Measurements from ENCODE around the gene CCSER1. TPM values are rescaled to one million over a fixed set of nuclear protein-coding genes. Genes with fewer than 3 reads are reported as not detected.
A peak's percentile ranks its signal among the peaks of the same experiment; 100 is the strongest.

CCSER1 gene
- total RNA-seq, 2 donors from 2014 or later = 11.8 to 12.5 TPM

DNA sequence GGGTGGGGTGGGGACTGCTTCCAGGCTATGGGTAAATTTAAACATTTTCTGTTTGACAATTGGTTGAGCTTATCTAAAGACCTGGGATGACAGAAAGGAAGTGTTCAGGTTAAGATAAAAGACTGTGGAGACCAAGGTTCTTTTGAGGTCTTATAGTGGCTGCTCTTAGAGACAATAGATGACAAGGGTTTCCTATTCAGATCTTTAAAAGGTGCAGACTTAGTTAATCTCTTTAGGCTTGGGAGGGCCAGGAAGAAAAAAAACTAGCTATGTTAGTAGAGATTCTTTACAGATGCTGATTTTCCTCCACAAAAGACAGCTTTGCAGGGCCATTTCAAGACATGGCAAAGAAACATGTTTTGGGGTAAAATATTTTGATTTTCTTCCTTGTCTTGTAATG lies 972.5 kb downstream of the CCSER1 start:
- Histone ChIP-seq H3K27ac (no peak overlapping the region), H3K36me3 (no peaks in the 10 kb centered on the region), H3K9me3 (peaks cover 0 to 14% of the 10 kb centered on the region in 2 donors), H3K4me1 (no peaks in the 10 kb centered on the region), H3K27me3 (no peaks in the 10 kb centered on the region), H3K4me3 (no peak overlapping the region)
- DNase-seq (ENCODE audit: low spot score) = no peak
- TF ChIP-seq, protein P1, sequence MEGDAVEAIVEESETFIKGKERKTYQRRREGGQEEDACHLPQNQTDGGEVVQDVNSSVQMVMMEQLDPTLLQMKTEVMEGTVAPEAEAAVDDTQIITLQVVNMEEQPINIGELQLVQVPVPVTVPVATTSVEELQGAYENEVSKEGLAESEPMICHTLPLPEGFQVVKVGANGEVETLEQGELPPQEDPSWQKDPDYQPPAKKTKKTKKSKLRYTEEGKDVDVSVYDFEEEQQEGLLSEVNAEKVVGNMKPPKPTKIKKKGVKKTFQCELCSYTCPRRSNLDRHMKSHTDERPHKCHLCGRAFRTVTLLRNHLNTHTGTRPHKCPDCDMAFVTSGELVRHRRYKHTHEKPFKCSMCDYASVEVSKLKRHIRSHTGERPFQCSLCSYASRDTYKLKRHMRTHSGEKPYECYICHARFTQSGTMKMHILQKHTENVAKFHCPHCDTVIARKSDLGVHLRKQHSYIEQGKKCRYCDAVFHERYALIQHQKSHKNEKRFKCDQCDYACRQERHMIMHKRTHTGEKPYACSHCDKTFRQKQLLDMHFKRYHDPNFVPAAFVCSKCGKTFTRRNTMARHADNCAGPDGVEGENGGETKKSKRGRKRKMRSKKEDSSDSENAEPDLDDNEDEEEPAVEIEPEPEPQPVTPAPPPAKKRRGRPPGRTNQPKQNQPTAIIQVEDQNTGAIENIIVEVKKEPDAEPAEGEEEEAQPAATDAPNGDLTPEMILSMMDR (IDR thresholded peaks at IDR 0.05) = no peak

- peaks cover 0 to 8% of the 10 kb centered on the region in 2 donors for H3K9me3 ChIP-seq
- no peaks in the 10 kb centered on the region for H3K36me3 ChIP-seq
- DNase-seq (ENCODE audit: low spot score) = no peak
- no peak overlapping the region for H3K27ac ChIP-seq
- no peaks in the 10 kb centered on the region for H3K4me1 ChIP-seq
- no peaks in the 10 kb centered on the region for H3K27me3 ChIP-seq
- TF ChIP-seq, protein P1 (IDR thresholded peaks at IDR 0.05) = no peak
- H3K4me3 ChIP-seq = no peak overlapping the region
Observed at GRCh38 chr4:91108751-91109150, 981.6 kb downstream of the CCSER1 start.

DNA sequence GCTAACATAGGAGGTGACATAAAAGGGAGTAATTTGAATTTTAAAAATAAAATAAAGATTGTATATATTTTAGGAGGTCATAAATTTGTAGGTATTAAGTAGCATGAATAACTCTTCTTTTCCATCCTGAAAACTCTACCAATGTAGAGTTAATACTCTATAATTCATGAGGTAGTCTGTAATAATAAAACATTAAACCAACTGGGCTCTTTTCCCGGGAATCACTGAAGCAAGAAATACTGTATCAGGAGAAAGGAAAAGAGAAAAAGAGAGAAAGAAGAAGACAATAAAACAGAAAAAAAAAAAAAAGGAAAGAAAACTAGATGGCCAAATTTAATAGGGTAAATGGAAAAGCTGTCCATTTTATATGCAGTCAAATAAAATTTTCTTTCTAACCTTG lies 984.4 kb downstream of the CCSER1 start:
- Histone ChIP-seq H3K4me1 (no peaks in the 10 kb centered on the region), H3K27me3 (no peaks in the 10 kb centered on the region), H3K9me3 (no peaks in the 10 kb centered on the region), H3K36me3 (no peaks in the 10 kb centered on the region), H3K4me3 (no peak overlapping the region), H3K27ac (no peak overlapping the region)
- TF ChIP-seq, protein P1 (IDR thresholded peaks at IDR 0.05) = no peak
- no peak for DNase-seq (ENCODE audit: low spot score)

GRCh38 chr4:91113130-91113706 lies 986.0 kb downstream of the CCSER1 start:
- DNase-seq (ENCODE audit: low spot score) = no peak
- no peaks in the 10 kb centered on the region for H3K36me3 ChIP-seq

DNA sequence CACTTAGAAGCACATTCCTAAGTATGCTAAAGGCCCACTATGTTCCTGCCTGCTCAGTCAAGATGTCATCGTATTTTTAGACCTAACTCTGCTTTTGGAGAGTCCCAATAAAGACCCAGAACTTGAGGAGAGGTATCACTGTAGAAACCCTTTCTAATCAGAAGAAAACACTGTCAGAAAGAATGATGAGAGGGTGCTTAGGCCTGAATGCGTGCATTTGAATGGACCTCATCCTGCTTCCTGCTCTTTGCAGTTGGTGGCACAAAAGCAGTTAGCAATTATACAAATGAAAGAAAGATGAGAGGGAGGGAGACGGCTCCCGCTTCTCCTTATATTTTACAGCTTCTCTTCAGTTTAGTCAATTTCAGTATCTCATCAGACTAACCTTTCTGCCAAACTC lies 987.2 kb downstream of the CCSER1 start:
- H3K27me3 ChIP-seq = no peaks in the 10 kb centered on the region
- H3K36me3 ChIP-seq = no peaks in the 10 kb centered on the region
- H3K27ac ChIP-seq = no peak overlapping the region
- TF ChIP-seq, protein P1 (IDR thresholded peaks at IDR 0.05) = no peak
- no peak for DNase-seq (ENCODE audit: low spot score)
- no peaks in the 10 kb centered on the region for H3K4me1 ChIP-seq
- no peaks in the 10 kb centered on the region for H3K9me3 ChIP-seq
- no peak overlapping the region for H3K4me3 ChIP-seq

More at GRCh38 chr4:91113130-91113706, 986.0 kb downstream of the CCSER1 start:
- no peak overlapping the region for H3K4me3 ChIP-seq
- no peak overlapping the region for H3K27ac ChIP-seq
- TF ChIP-seq, protein P1 (IDR thresholded peaks at IDR 0.05) = peak; percentile 17 to 65
- H3K4me1 ChIP-seq = no peaks in the 10 kb centered on the region
- H3K9me3 ChIP-seq = no peaks in the 10 kb centered on the region
- H3K27me3 ChIP-seq = no peaks in the 10 kb centered on the region

GRCh38 chr4:91116861-91117260 lies 989.7 kb downstream of the CCSER1 start:
- no peak overlapping the region for H3K27ac ChIP-seq
- H3K36me3 ChIP-seq = no peaks in the 10 kb centered on the region
- H3K4me1 ChIP-seq = no peaks in the 10 kb centered on the region
- DNase-seq (ENCODE audit: low spot score) = no peak
- H3K9me3 ChIP-seq = no peaks in the 10 kb centered on the region
- H3K27me3 ChIP-seq = no peaks in the 10 kb centered on the region
- TF ChIP-seq, protein P1 (IDR thresholded peaks at IDR 0.05) = no peak
- no peak overlapping the region for H3K4me3 ChIP-seq
